Spleen (tissue), 11 donors: ENCODE data around the gene ECI1. TPM values are rescaled to one million over a fixed set of nuclear protein-coding genes. Genes with fewer than 3 reads are reported as not detected.

Experiments
- DNase-seq: peaks from one replicate; pipeline ENCODE4 v3.0.0-alpha.2; 2020
- H3K27ac ChIP-seq, 8 donors: fragments of 200-600 bp; sonication (generic) in 7 of 8; 1 replicate in 4 of 8; 2 replicates in 4 of 8; pipeline versions ENCODE4 v1.5.0 to v1.8.0; 2016 to 2021; ENCODE audit warnings: inconsistent platforms in 4 of 8, mild to moderate bottlenecking in 4 of 8, moderate library complexity in 1 of 8
- H3K27me3 ChIP-seq, 7 donors: fragments of 200-600 bp; sonication (generic) in 6 of 7; replicated peaks in 1 of 7; 1 replicate in 4 of 7; 2 replicates in 3 of 7; pipeline versions ENCODE4 v1.5.0 to v1.8.0; 2016 to 2021; ENCODE audit warnings: inconsistent platforms in 3 of 7, mild to moderate bottlenecking in 1 of 7
- H3K36me3 ChIP-seq, 6 donors: fragments of 200-600 bp; sonication (generic) in 5 of 6; 1 replicate in 4 of 6; 2 replicates in 2 of 6; pipeline versions ENCODE4 v1.5.0 to v1.8.0; 2016 to 2021; ENCODE audit warnings: inconsistent platforms in 2 of 6
- H3K4me1 ChIP-seq, 6 donors: fragments of 200-600 bp; sonication (generic) in 5 of 6; 1 replicate in 3 of 6; 2 replicates in 3 of 6; pipeline versions ENCODE4 v1.5.0 to v1.8.0; 2016 to 2021; ENCODE audit warnings: inconsistent platforms in 3 of 6
- H3K4me3 ChIP-seq, 8 donors: fragments of 200-600 bp; sonication (generic) in 7 of 8; 1 replicate in 4 of 8; 2 replicates in 4 of 8; pipeline versions ENCODE4 v1.5.0 to v1.8.0; 2016 to 2021; ENCODE audit warnings: inconsistent platforms in 4 of 8, mild to moderate bottlenecking in 4 of 8, moderate library complexity in 2 of 8
- H3K9me3 ChIP-seq, 8 donors: fragments of 200-600 bp; sonication (generic) in 7 of 8; 1 replicate in 4 of 8; 2 replicates in 4 of 8; pipeline versions ENCODE4 v1.5.0 to v1.8.0; 2016 to 2021; ENCODE audit warnings: inconsistent platforms in 4 of 8
- CTCF ChIP-seq, 11 experiments: fragments of 200-600 bp in 7 of 11; fragments of 450-650 bp in 4 of 11; sonication (generic) in 4 of 11; IDR thresholded peaks in 8 of 11; conservative IDR thresholded peaks in 3 of 11; 1 replicate in 7 of 11; 2 replicates in 4 of 11; pipeline versions ENCODE4 v1.4.0 to v1.8.0; 2016 to 2021; ENCODE audit warnings: antibody characterized with exemption in 11 of 11, inconsistent platforms in 4 of 11, mild to moderate bottlenecking in 1 of 11
- POLR2A ChIP-seq, 3 donors: fragments of 450-650 bp; IDR thresholded peaks; one replicate each; pipeline ENCODE4 v1.5.1; 2017; ENCODE audit warnings: antibody characterized with exemption in 3 of 3, mild to moderate bottlenecking in 1 of 3
- POLR2AphosphoS5 ChIP-seq, 3 donors: sonication (generic); formaldehyde crosslinking; IDR thresholded peaks; one replicate each; pipeline ENCODE4 v1.5.1; 2017; ENCODE audit warnings: antibody characterized with exemption in 3 of 3
- WGBS, 5 donors: extraction: QIAGEN DNeasy Blood & Tissue Kit in 3 of 5; methylation state at CpG; one replicate each; pipeline versions ENCODE4 v1.1.5 to v1.1.7; 2013 to 2018; 5-methylcytosine and 5-hydroxymethylcytosine counted together
- intact Hi-C: fragments of 100-400 bp; cut with DNase I; formaldehyde crosslinking; loops from one replicate; pipeline ENCODE4 v1.15.0; 2023; ENCODE audit warnings: low total_unique reads
- polyA plus RNA-seq, 3 donors: library from polyadenylated mRNA; stranded (reverse); fragments of 200-250 nt; gene quantifications; one replicate each; pipeline ENCODE4 v1.2.1, GENCODE V29; 2013
- total RNA-seq, 7 donors: library from RNA; depleted of rRNA in 3 of 7; stranded (reverse); fragments of >200 nt in 3 of 7; fragmentation: NEBNext Ultra II Directional in 4 of 7; extraction: Animal tissue kit (Norgen Biotek cat#: 25700) in 4 of 7; gene quantifications; one replicate each; pipeline versions ENCODE4 v1.1.0 to v1.2.1, GENCODE V29; 2016 to 2021
- donor health status: healthy with polysubstance abuse.
- donor health status: DM: no; HTN: no; CAD: no; lungs with moderate emphysema.
- donor health status: DM: no; HTN: no; CAD: no.
- donor health status: Bipolar disorder and iron deficiency.
- donor health status: healthy.
- donor health status: DM: no; HTN: no; CAD: no.
- donor health status: DM: yes; HTN: yes; CAD: no.

ECI1 gene
- total and polyA plus RNA-seq, 10 donors: 20.6 to 54.8 (median 34.0) TPM

DNA sequence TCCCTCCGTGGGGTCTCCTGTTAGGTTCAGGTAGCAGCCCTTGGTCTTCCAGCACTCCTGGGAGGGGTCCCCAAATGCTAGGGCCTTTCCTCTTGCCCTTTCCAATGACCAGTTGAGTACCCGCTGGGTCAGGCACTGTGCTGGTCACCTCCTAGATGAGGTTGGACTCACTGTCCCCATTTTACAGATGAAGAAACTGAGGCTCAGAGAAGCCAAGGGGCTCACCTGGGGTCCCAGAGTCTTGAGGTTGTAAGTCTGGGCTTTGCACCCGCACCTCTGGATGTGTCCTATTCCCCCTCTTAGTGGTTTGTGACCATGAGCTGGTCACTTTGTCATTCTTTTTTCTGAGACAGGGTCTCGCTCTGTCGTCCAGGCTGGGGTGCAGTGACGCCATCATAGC lies 53.6 kb downstream of the ECI1 start:
- no peak for DNase-seq
- WGBS, 5 donors: 66 to 88% (median 82%) methylated on average over 5 to 6 of the region's 6 CpGs
- H3K27me3 ChIP-seq: peaks cover 9 to 67% (median 43%) of the 10 kb centered on the region in 7 donors
- no peak overlapping the region for H3K4me3 ChIP-seq
- H3K36me3 ChIP-seq: no peaks in the 10 kb centered on the region
- peaks cover 9 to 22% (median 17%) of the 10 kb centered on the region in 6 donors for H3K4me1 ChIP-seq
- H3K9me3 ChIP-seq: no peaks in the 10 kb centered on the region
- no peak overlapping the region for H3K27ac ChIP-seq
- intact Hi-C loops: no loop called here
- TF ChIP-seq CTCF (IDR thresholded peaks at IDR 0.05 in 8 of 11, conservative IDR thresholded peaks at IDR 0.05 in 3 of 11) (no peak), POLR2A (IDR thresholded peaks at IDR 0.05) (no peak), POLR2AphosphoS5 (IDR thresholded peaks at IDR 0.05) (no peak)

GRCh38 chr16:2196981-2197511 lies 54.3 kb downstream of the ECI1 start:
- no peak for DNase-seq
- 11 to 44% (median 25%) methylated on average over 13 to 32 of the region's 32 CpGs for WGBS, 5 donors
- Histone ChIP-seq H3K27me3 (peaks cover 9 to 67% (median 43%) of the 10 kb centered on the region in 7 donors), H3K4me1 (peaks cover 9 to 22% (median 17%) of the 10 kb centered on the region in 6 donors), H3K4me3 (peak overlapping the region in 5 of 8 donors; percentile 9 to 70 (median 23)), H3K27ac (no peak overlapping the region), H3K9me3 (no peaks in the 10 kb centered on the region), H3K36me3 (no peaks in the 10 kb centered on the region)
- intact Hi-C loops: no loop called here
- TF ChIP-seq CTCF (IDR thresholded peaks at IDR 0.05 in 8 of 11, conservative IDR thresholded peaks at IDR 0.05 in 3 of 11) (no peak), POLR2A (IDR thresholded peaks at IDR 0.05) (no peak), POLR2AphosphoS5 (IDR thresholded peaks at IDR 0.05) (no peak)

GRCh38 chr16:2196162-2196980 lies 55.0 kb downstream of the ECI1 start, which contains the start of gene CASKIN1:
TSS of gene CASKIN1 (minus strand) at chr16:2196605. CDS start at chr16:2196432, 173 bp downstream.
- TF ChIP-seq POLR2AphosphoS5 (IDR thresholded peaks at IDR 0.05): no peak
- TF ChIP-seq POLR2A (IDR thresholded peaks at IDR 0.05): no peak
- no peak for TF ChIP-seq CTCF (IDR thresholded peaks at IDR 0.05 in 8 of 11, conservative IDR thresholded peaks at IDR 0.05 in 3 of 11)
- H3K4me3 ChIP-seq: peak within 1 kb of the TSS in 6 of 8 donors; percentile 5 to 70 (median 41)
- WGBS, 5 donors: 0 to 1% (median 1%) methylated on average over 3 to 129 of the region's 129 CpGs
- DNase-seq: no peak
- H3K9me3 ChIP-seq: no peaks in the 10 kb centered on the region
- H3K4me1 ChIP-seq: peaks cover 9 to 22% (median 17%) of the 10 kb centered on the region in 6 donors
- H3K27ac ChIP-seq: no peak within 1 kb of the TSS
- no peaks in the 10 kb centered on the region for H3K36me3 ChIP-seq
- intact Hi-C loops: no loop called here
- H3K27me3 ChIP-seq: peaks cover 9 to 67% (median 43%) of the 10 kb centered on the region in 7 donors
